ENCODE data around the gene RGMA.

RGMA gene, protein sequence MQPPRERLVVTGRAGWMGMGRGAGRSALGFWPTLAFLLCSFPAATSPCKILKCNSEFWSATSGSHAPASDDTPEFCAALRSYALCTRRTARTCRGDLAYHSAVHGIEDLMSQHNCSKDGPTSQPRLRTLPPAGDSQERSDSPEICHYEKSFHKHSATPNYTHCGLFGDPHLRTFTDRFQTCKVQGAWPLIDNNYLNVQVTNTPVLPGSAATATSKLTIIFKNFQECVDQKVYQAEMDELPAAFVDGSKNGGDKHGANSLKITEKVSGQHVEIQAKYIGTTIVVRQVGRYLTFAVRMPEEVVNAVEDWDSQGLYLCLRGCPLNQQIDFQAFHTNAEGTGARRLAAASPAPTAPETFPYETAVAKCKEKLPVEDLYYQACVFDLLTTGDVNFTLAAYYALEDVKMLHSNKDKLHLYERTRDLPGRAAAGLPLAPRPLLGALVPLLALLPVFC

DNA sequence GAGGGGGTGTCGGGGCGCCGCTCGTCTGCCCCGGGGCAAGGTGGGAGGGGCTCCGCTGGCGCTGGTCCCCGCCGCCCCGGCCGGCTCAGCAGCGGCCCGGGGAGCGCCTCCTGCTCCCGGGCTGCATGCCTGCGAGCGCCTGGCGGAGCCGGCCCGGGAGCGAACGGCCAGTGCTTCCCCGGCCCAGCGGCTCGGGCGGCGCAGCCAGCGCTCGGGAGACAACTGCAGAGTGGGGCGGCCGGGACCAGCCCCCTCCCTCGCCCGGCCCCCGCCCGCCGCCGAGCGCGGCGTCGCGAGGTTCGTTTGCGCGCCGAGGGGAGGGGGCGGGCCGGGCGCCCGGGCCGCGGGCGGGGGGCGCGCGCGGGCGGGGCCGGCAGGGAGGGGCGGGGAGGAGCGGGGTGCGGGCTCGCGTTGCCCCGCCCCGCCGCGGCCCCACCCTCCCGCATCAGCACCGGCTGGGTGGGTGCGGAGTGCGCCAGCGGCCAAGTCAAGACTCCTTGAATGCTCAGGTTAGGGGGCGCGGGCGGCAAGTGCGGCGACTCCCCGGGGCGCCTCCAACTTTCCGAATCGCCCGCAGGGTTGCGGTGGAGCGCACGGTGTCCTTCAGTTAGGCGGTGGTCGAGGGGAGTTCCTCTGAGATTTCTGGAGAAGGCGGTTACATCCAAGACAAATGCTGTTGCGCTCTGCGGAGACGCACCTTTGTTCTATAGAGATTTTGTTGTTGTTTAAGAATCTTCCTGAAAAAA lies at the start of gene RGMA:
Gene RGMA, minus strand, starts transcription at position 231 of the 746 bp plus-strand sequence. CDS start 279 bp downstream, outside the sequence.
- DNase-seq, result no peak

DNA sequence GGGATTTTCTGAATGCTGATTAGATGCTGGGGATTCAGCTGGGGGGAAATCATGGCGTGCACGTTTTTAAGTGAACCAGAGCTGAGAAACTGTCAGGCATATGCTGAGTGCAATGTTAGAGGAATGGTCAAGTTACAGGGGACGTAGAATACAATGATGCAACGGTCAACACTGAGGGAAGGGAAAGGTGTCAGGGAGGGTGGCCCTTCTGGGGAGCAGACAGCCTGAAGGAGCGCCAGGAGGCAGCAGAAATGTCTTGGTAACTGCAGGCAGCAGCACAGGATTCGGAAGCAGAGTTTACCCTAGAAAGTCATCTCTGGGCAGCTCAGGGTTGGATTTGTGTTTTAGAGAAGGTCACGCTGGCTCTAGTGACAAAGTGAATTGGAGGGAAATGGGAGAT lies 47.6 kb upstream of the RGMA start:
- DNase-seq, result no peak

DNA sequence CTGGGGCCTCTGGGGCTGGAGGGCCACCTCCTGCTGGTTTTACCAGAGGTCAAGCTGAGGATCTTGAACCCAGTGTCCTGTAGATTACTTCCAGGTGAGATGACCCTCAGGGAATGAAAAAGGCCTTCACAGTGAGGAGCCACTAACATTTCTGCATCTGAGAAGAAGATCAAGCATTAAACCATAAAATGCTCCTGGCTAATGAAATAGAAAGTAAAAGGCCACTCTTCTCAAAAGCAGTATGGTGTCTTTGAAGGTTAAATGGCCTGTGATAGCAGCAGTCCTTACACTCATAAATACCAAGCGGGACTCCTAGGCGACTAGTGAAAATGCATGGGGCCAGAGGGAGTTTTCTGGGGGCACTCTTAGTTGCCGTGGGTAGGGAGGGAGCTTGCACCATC lies 47.0 kb upstream of the RGMA start:
- DNase-seq, result no peak

DNA sequence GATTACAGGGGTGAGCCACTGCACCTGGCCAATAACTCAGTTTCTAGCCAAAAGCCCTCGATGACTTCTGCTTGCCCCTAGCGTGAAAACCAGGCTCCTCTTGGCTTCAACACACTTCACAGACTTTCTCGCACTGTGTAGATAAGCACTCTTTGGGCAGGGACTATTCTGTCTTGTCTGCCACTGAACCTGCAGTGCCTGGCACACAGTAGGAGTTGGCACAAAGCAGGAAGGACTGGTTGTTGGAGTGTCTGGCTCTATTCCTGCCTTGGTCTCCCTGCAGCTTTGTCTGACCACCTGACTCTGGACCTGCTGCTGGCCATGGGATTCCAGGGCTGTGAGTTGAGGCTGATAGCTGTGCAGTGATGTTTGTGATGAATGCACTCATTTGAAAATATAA lies 46.4 kb upstream of the RGMA start:
- DNase-seq, result no peak

DNA sequence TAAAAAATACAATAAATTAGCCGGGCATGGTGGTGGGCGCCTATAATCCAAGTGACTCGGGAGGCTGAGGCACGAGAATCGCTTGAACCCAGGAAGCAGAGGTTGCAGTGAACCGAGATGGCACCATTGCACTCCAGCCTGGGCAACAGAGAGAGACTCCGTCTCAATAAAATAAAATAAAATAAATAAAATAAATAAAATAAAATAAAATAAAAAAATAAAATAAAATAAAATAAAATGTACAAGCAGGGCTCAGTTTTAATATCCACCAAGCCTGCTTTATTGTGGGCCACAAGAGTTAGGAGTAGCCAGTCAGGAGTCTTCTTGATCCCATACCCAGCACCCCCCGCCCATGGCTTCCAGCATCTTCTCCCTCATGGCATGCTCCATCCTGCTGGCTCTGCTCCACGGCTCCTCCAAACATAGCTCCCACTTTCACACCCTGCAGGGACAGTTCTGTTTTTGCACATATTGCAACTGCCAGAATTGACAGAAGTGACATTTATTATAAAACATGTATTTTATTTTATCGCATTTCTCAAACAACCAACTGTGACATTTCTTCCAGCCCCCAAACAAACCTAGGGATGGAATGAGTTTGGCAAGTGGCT lies 42.6 kb upstream of the RGMA start:
- DNase-seq, result no peak

DNA sequence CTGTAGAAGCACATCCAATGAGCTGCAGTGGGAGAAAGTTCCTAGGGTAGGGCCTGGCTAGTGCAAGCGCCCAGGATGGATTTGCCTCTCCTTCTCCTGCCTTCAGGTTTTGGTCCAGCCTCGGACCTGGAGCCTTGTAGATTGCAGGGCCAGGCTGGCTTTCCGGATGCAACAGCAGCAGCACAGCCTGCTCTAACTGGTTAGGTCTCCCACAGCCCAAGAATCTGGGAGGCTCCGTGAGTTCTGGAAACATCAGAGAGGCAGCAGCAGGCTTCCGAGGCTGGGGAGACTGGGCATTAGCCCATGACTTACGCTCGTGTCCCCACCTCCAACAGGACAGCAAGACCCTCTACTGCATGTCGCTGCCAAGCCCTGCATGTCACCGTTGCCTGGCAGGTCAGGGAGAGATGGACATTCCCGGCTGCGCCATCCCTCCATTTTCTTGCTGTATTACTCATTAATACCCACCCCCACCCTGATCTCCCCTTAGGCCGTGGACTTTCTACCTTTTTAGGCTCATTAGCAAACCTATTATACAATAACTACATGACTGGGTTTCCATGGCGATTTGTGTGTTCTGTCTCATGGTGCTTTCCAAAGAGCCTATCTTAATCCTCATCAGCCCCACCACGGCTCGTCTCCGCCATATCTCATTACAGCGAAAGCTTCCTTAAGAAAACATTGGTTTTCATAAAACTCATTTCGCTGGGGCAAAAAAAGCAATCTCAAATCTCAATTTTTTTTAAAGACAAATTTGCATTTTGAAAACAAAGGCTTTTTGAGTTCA lies 40.9 kb upstream of the RGMA start:
- no peak for DNase-seq

DNA sequence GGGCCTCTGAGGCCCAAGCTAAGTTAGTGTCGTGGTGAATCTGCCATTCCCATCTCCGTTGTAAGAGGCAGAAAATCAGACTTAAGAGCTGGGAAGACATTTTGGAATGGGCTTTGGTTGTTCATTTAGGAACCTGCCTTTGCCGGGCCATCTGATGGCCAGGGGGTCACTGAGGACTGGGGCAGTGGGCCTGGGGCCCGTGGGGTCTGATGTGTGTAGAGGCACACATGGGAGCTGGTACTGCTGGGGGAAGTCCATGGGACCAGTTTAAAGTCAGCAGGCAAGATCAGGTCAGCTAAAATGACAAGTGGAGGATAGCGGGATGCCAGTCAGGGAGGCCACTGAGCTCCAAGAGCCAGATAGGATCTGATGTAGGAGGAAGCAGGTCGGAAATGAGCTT lies 38.3 kb upstream of the RGMA start:
- DNase-seq, result no peak

DNA sequence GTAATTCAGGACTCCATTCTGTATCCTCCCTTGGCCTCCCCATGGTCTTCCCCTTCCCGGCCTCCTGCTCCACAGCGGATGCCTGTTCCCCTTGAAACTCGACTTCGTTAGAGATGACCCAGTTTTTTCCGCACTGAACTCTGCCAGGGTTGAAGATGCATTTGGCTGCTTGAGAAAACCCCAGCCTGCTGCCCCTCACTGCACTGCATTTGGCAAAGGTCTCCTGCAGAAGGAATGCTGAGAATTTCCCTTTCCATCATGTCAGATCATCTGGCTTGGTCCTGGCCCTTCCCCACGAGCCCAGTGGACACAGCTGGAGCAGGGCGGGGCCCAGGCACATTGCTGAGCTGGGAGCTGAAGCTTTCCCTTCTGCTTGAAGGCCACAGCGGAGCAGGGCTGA lies 37.6 kb upstream of the RGMA start:
- DNase-seq, result no peak

DNA sequence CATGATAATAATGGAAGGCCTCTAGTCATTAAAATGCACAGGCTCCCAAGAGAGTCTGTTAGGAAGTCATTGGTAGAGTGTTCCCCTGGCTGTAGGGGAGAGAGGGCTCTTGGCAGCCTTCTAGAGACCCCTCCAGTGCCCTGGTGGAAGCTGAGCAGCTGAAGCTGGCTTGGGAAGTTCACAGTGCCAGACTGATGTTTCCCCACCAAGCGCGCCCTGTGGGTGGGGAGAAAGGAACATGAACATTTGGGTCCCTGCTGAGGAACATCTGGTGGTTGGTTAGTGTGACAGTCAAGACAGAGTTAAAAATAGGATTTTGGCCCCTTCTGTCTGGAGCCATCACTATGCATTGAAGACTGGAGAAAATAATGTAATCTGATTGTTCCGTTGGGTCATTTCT lies 37.1 kb upstream of the RGMA start:
- no peak for DNase-seq

DNA sequence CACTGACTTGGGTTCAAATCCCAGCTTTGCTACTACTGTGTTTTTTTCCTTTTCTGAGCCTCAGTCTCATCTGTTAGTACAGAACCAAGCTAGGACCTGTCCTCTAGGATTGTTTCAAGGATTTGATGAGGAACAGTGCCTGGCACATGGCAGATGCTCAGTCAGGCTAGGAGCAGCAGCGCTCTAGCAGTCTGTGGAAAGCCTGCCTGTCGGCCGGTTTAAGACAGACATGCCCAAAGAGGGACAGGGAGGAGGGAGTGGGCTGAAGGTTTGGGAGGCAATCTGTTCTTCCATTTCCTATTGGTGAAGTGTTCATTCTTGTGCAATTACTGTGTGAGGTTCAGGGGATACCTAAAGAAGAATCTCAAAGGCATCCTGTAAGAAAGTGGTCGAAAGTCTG lies 35.1 kb upstream of the RGMA start:
- no peak for DNase-seq

DNA sequence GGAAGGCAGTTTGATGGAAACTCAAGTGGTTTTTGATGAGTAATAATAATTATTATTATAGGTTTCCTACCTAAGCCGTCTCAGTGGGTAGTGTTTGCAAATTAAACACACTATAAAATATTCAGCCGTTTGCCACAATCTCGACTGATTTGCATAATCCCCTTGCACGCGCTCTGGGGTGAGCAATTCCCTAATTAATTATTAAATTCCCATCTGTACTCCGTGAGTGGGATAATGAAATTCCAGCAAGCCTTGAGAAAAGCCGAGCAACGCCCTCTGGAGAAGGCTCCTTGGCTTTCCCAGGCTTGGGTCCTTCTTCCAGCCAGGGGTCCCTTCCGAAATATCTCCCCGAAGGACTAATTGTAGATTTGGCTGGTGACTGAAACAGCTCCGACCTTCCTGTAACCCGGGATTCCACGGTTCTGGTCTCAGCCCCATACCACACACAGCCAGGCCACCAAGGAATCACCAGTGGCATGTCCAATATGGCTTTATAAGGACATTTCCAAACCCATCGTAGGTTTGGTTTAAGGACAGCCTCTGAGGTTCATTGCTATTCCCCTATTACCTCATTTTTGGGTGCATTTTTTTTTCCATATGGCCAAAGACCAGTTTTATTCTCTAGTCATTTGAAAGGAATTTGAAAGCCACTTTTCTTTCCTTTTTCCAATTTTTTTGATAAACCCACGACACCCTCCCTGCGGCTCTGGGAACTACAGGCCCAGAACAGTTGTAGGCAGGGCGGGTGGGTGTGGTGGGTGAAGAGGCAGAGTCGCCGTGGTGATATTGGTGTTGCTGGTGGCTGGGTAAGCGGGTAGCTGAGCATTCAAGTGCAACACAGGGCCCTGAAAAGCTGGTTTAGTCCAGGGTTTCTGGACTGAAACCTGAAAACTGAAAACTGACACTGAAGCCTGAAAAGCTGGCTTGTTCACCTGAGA lies 33.2 kb upstream of the RGMA start:
- DNase-seq, result no peak

DNA sequence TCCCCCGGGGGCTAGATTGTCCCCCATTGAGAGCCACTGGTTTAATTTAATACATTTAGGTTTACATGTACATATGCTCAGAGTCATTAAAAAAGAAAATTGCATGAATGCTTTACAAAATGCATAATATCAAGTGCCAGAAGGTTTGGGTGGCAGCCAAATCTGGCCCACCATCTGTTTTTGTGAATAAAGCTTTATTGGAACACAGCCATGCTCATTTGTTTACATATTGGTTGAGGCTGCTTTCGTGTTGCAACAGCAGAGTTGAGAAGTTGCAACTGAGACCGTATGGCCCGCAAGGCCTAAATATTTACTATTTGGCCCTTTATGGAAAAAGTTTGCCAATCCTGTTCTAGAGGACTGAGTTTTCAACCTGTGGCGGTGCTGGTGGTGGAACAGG lies 32.1 kb upstream of the RGMA start:
- DNase-seq, result no peak

DNA sequence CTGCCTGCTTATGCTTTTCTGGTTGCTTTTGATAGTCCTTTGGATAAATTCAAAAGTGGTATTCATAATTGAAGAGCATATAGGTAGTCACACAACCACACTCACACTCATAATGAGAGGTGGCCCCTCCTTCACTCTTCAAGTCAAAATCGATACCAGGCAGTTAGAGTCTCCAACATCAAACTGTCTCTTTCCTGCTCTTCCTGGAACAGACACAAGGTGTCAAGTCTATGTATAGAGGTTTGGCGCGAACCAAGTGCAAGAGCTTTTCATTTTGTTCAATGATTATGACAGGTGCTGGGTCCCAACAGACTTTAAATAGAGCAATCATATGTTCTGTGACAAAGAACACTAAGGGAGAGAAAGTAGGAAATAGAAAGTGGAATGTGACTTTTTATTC lies 29.9 kb upstream of the RGMA start:
- DNase-seq, result no peak

DNA sequence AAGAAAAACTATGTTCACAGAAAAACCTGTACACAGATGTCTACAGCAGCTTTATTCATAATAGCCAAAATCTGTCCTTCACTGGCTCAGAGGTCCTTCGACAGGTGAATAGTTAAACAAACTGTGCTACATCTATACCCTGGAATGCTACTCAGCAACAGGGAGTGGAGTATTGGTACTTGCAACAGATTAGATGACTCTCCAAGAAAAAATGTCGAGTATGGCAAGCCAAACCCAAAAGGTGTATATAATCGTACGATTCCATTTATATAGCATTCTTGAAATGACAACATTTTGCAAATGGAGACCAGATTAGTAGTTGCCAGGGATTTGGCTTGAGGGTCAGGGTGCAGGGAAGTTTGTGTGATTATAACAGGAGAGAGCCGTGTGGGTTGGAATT lies 22.4 kb upstream of the RGMA start:
- DNase-seq, result no peak

DNA sequence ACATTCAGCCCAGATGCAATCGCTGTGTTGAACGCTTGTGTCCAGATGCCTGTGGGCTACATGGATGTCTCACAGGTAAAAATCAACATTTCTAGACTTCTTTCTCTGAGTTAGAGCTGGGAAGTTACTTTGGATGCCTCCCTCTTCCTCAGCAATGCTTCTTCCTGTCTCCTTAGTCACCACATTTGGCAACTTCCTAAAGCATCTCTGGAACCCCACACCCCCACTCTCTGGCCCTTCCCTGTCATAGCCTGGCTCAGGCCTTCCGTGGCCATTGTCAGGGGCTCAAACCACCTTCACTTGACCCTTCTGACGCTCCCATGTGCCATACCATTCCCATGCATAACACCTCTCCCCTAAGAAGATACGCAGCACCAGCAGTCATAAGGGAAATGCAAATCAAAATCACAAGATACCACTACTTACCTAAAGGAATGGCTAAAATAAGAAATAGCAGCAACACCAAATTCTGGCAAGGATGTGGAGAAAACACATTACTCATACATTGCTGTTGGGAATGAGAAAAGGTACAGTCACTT lies 21.6 kb upstream of the RGMA start:
- no peak for DNase-seq

DNA sequence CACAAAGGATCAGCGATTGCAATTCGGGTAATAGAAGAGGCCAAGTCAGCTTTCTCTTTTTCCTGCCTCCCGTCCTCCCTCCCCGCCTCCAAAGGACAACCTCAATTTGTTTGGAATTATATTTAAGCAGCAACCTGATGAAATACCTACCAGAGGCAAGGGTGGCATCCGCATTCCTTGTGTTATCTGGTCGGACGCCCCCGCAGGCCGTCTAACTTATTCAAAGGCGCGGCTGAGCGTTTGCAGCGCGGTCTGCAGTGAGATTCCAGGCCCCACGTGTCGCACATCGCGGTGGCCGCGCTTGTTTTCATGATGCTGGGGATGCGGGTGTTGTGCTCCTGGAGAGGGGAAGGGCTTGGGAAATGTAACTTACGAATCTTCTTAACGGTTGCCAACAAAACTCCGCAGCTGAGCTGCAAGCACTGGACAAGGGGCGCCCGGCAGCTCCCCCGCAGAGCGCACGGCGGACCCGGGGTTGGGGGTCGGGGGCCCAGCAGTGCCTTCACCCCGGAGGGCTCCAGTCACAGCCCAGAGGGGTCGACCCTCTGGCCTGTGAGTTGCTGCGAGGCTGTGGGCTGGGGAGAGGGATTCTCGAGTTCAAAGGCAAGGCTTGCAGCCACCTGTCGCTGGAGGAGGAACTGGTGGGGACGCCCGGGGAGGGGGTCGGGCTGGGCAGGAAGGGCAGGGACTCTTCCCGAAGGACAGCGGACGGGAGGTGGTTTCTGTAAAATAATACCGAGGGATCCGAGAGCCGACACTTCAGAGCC lies 20.5 kb upstream of the RGMA start:
- DNase-seq, result no peak

DNA sequence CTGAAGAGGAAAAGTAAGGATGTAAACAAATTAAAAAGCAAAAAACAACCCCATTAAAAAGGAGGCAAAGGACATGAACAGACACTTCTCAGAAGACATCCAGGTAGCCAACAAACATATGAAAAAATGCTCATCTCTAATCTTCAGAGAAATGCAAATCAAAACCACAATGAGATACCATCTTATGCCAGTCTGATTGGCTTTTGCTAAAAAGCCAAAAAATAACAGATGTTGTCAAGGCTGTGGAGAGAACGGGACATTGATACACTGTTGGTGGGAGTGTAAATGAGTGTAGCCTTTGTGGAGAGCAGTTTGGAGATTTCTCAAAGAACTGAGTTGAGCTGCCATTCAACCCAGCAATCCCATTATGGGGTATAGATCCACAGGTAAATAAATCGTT lies 18.6 kb upstream of the RGMA start:
- DNase-seq, result no peak

DNA sequence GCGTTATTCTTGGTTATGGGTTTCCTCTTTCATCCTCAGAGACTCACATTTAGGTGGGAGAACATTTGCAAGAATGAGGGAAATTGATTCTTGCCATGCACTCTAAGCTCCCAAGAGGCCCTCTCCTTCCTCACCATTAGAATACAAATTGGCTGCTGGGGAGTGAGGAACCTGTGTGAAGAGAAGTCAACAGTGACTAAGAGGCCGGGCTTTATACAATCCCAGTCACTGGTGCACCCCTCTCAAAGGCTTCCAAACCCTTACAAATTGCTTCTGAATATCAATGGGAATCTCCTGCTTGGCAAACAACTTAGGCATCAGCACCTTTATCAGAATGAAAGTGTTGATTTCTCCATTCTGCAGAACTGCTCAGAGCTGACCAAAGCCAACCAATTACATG lies 16.5 kb upstream of the RGMA start:
- DNase-seq, result no peak

DNA sequence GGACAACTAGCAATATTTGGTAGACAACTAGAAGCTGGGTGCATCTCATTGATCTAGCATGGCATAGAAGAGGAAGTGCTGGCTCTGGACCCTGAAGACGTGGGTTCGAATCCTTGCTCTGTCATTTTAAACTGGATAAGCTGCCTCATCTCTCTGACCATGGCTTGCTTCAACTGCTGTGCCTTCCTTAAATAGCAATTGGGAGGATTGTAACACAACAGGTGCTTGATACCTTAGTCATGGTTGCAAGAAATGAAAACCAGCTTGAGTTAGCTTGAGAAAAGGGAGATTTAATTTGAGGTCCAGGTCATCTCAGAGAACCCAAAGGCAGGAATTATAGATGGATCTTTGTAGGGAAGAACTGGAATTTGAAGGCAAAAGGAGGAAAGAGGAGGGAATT lies 14.8 kb upstream of the RGMA start:
- DNase-seq, result no peak

DNA sequence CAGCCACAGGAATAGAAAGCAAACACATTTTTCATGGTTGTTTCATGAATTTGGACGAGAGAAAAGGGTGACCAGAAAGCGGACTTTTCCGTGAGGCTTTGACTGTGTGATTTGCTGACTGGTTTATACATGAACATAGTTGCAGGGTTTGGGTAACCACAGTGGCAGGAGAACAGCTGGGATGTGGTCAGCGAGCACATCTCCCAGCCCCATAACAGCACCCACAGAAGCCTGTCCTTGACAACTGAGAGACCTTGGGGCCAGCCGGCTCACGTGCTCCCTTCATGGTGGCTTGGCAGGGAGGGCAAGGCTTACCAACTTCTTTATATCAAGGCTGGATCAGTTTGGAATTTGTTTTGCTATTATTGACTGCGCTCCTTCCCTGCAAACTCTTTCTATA lies 13.2 kb upstream of the RGMA start:
- DNase-seq, result no peak

DNA sequence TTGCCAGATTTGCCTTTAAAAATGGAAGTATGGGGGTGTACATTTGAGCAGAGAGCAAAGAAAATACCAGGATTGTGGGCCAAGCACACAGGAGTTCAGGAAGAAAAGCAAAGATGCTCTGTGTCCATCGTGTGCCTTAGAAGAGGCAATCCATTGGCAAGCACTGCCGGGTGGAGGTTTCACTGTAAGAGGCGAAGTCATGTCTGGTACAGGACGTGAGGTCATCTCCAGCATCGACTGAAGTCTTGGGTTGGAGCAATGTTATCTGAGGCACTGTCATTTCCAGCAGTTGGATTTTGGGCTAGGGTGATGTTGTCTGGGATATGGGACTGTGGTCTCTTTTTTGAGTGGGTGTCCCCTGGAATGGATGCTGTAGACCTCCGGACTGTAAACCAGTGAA lies 4.8 kb upstream of the RGMA start:
- no peak for DNase-seq
